ENCODE data around the gene LSM11.

GRCh38 chr5:157767689-157768088, 24.2 kb downstream of the LSM11 start:
- TF ChIP-seq EZH2 (IDR thresholded peaks at IDR 0.05; ENCODE audit: borderline replicate concordance, insufficient read depth, low read length, poor library complexity, severe bottlenecking) = no peak
- no peak for TF ChIP-seq CTCF (IDR thresholded peaks at IDR 0.05; ENCODE audit: poor library complexity, severe bottlenecking)
- TF ChIP-seq POLR2AphosphoS5 (IDR thresholded peaks at IDR 0.05) = no peak
- no peak for TF ChIP-seq REST (IDR thresholded peaks at IDR 0.05; ENCODE audit: borderline replicate concordance)
- TF ChIP-seq MXI1 (conservative IDR thresholded peaks at IDR 0.05; ENCODE audit: poor library complexity, severe bottlenecking) = no peak
- no peak for TF ChIP-seq RAD21 (conservative IDR thresholded peaks at IDR 0.05)
- TF ChIP-seq TAF1 (IDR thresholded peaks at IDR 0.05; ENCODE audit: low read depth) = no peak
- TF ChIP-seq SMC3 (conservative IDR thresholded peaks at IDR 0.05; ENCODE audit: poor library complexity) = no peak
- no peak for TF ChIP-seq EP300 (conservative IDR thresholded peaks at IDR 0.05; ENCODE audit: poor library complexity, severe bottlenecking)
